HEK293 (cell line): ENCODE measurements around the gene CDH7.
A peak's percentile ranks its signal among the peaks of the same experiment; 100 is the strongest.

ENCODE experiments used
- FEZF1 ChIP-seq: fragments of 450-650 bp; formaldehyde crosslinking; IDR thresholded peaks from 2 replicates; pipeline ENCODE4 v1.5.1; 2016; ENCODE audit warnings: missing biosample characterization, missing genetic modification characterization
- REPIN1 ChIP-seq: fragments of 450-650 bp; formaldehyde crosslinking; IDR thresholded peaks from 2 replicates; pipeline ENCODE4 v1.5.1; 2017; ENCODE audit warnings: missing biosample characterization, missing genetic modification characterization, low read depth
- ZFHX2 ChIP-seq: fragments of 450-650 bp; formaldehyde crosslinking; conservative IDR thresholded peaks from 2 replicates; pipeline ENCODE4 v1.5.1; 2016; ENCODE audit warnings: missing biosample characterization, missing genetic modification characterization
- ZIC2 ChIP-seq: fragments of 450-650 bp; formaldehyde crosslinking; IDR thresholded peaks from 2 replicates; pipeline ENCODE4 v1.5.1; 2016; ENCODE audit warnings: missing biosample characterization, missing genetic modification characterization
- ZNF138 ChIP-seq: fragments of 450-650 bp; formaldehyde crosslinking; IDR thresholded peaks from 2 replicates; pipeline ENCODE4 v1.5.1; 2016; ENCODE audit warnings: missing biosample characterization, missing genetic modification characterization, borderline replicate concordance
- ZNF146 ChIP-seq: fragments of 450-650 bp; formaldehyde crosslinking; IDR thresholded peaks from 2 replicates; pipeline ENCODE4 v1.5.1; 2016; ENCODE audit warnings: missing biosample characterization, missing genetic modification characterization
- ZNF211 ChIP-seq: fragments of 450-650 bp; formaldehyde crosslinking; IDR thresholded peaks from 2 replicates; pipeline ENCODE4 v1.5.1; 2016; ENCODE audit warnings: low read depth, missing biosample characterization, missing genetic modification characterization
- ZNF274 ChIP-seq, 2 experiments: fragments of 200-500 bp in 1 of 2; fragments of 450-650 bp in 1 of 2; sonication (Bioruptor generic) in 1 of 2; formaldehyde crosslinking in 1 of 2; IDR thresholded peaks; 2 replicates each; pipeline versions ENCODE4 v1.5.1 to v1.6.1; 2014 to 2016; ENCODE audit warnings: borderline replicate concordance in 1 of 2, inconsistent platforms in 1 of 2, low read length in 1 of 2, missing biosample characterization in 1 of 2, missing genetic modification characterization in 1 of 2
- ZNF350 ChIP-seq: fragments of 450-650 bp; formaldehyde crosslinking; IDR thresholded peaks from 2 replicates; pipeline ENCODE4 v1.5.0; 2017; ENCODE audit warnings: missing biosample characterization, mild to moderate bottlenecking, missing genetic modification characterization
- ZNF354C ChIP-seq: fragments of 450-650 bp; formaldehyde crosslinking; IDR thresholded peaks from 2 replicates; pipeline ENCODE4 v1.5.1; 2016; ENCODE audit warnings: missing biosample characterization, missing genetic modification characterization, low read depth, borderline replicate concordance
- ZNF433 ChIP-seq: fragments of 450-650 bp; formaldehyde crosslinking; IDR thresholded peaks from 2 replicates; pipeline ENCODE4 v1.5.1; 2016; ENCODE audit warnings: missing biosample characterization, missing genetic modification characterization, low read depth
- ZNF501 ChIP-seq: fragments of 450-650 bp; formaldehyde crosslinking; IDR thresholded peaks from 2 replicates; pipeline ENCODE4 v1.5.1; 2016; ENCODE audit warnings: missing biosample characterization, missing genetic modification characterization
- ZNF530 ChIP-seq: fragments of 450-650 bp; formaldehyde crosslinking; IDR thresholded peaks from 2 replicates; pipeline ENCODE4 v1.5.1; 2016; ENCODE audit warnings: low read depth, missing biosample characterization, missing genetic modification characterization
- ZNF544 ChIP-seq: fragments of 450-650 bp; formaldehyde crosslinking; IDR thresholded peaks from 2 replicates; pipeline ENCODE4 v1.5.0; 2017; ENCODE audit warnings: missing biosample characterization, missing genetic modification characterization
- ZNF560 ChIP-seq: fragments of 450-650 bp; formaldehyde crosslinking; IDR thresholded peaks from 2 replicates; pipeline ENCODE4 v1.5.1; 2017; ENCODE audit warnings: missing biosample characterization, missing genetic modification characterization, borderline replicate concordance
- ZNF600 ChIP-seq: fragments of 450-650 bp; formaldehyde crosslinking; IDR thresholded peaks from 2 replicates; pipeline ENCODE4 v1.5.1; 2016; ENCODE audit warnings: missing biosample characterization, missing genetic modification characterization
- ZNF624 ChIP-seq: fragments of 450-650 bp; formaldehyde crosslinking; IDR thresholded peaks from 2 replicates; pipeline ENCODE4 v1.5.1; 2017; ENCODE audit warnings: missing biosample characterization, missing genetic modification characterization
- ZNF658 ChIP-seq: fragments of 450-650 bp; formaldehyde crosslinking; IDR thresholded peaks from 2 replicates; pipeline ENCODE4; 2016; ENCODE audit warnings: missing biosample characterization, missing genetic modification characterization
- ZNF701 ChIP-seq: fragments of 450-650 bp; formaldehyde crosslinking; IDR thresholded peaks from 2 replicates; pipeline ENCODE4 v1.5.1; 2016; ENCODE audit warnings: missing biosample characterization, missing genetic modification characterization
- ZNF837 ChIP-seq: fragments of 450-650 bp; formaldehyde crosslinking; IDR thresholded peaks from 2 replicates; pipeline ENCODE4 v1.5.1; 2016; ENCODE audit warnings: missing biosample characterization, missing genetic modification characterization
- TF ChIP-seq, protein P1 (sequence below): IDR thresholded peaks from 2 replicates; pipeline ENCODE4 v1.6.1; 2011; ENCODE audit warnings: mild to moderate bottlenecking, low read depth, low read length, borderline replicate concordance
- TF ChIP-seq, protein P2 (sequence below): fragments of 450-650 bp; formaldehyde crosslinking; IDR thresholded peaks from 2 replicates; pipeline ENCODE4; 2016; ENCODE audit warnings: missing biosample characterization, missing genetic modification characterization
- TF ChIP-seq, protein P3 (sequence below): fragments of 450-650 bp; formaldehyde crosslinking; IDR thresholded peaks from 2 replicates; pipeline ENCODE4 v1.5.1; 2016; ENCODE audit warnings: missing biosample characterization, missing genetic modification characterization, low read depth
- TF ChIP-seq, protein P4 (sequence below): fragments of 450-650 bp; formaldehyde crosslinking; IDR thresholded peaks from 2 replicates; pipeline ENCODE4 v1.5.1; 2016; ENCODE audit warnings: missing biosample characterization, missing genetic modification characterization
- TF ChIP-seq, protein P5 (sequence below): fragments of 450-650 bp; formaldehyde crosslinking; IDR thresholded peaks from 2 replicates; pipeline ENCODE4 v1.5.1; 2016; ENCODE audit warnings: missing biosample characterization, missing genetic modification characterization
- TF ChIP-seq, protein P6 (sequence below): fragments of 450-650 bp; formaldehyde crosslinking; IDR thresholded peaks from 2 replicates; pipeline ENCODE4 v1.5.1; 2017; ENCODE audit warnings: missing biosample characterization, missing genetic modification characterization

CDH7 gene

DNA sequence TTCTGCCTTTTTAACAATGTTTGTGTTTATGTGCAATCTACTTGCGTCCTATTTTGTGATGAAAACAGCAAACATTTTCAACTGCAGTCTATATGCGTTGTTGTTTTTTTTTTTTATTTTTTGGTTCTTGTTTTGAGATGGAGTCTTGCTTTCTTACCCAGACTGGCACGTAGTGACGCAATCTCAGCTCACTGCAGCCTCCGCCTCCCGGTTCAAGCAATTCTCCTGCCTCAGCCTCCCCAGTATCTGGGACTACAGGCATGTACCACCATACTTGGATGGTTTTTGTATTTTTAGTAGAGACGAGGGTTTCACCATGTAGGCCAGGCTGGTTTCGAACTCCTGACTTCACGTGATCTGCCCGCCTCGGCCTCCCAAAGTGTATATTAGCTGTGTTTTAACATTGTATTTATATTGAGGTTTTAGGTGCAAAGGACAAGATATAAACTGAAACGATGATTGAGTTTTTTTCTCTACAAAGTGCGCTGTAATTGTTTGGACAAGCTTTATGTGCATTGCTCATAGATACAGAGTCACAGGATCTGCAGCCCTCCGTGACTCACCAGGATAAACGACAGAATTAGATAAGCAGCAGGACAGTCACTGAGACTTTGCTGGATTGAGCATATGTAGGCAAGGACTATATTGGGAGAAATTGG lies 17.4 kb downstream of the CDH7 start (continued):
- TF ChIP-seq ZNF211 (tag by site-specific recombination) (no peak), ZNF701 (no peak), ZNF837 (tag by site-specific recombination) (no peak), ZNF350 (tag by site-specific recombination) (no peak), ZIC2 (tag by site-specific recombination) (no peak), REPIN1 (tag by site-specific recombination) (no peak), ZNF530 (tag by site-specific recombination) (no peak), ZNF560 (tag by site-specific recombination) (no peak), ZFHX2 (tag by site-specific recombination) (no peak), ZNF138 (tag by site-specific recombination) (no peak), FEZF1 (peak; percentile 79), ZNF274 (IDR thresholded peaks at IDR 0.05; ENCODE audit: low read length) (no peak), ZNF274 (tag by site-specific recombination; IDR thresholded peaks at IDR 0.05; ENCODE audit: borderline replicate concordance) (no peak), ZNF433 (no peak), ZNF658 (tag by site-specific recombination) (no peak), ZNF624 (no peak), ZNF600 (tag by site-specific recombination) (no peak), ZNF146 (tag by site-specific recombination) (no peak), ZNF354C (tag by site-specific recombination) (no peak), ZNF544 (tag by site-specific recombination) (no peak), ZNF501 (tag by site-specific recombination) (peak; percentile 60; the same call in 1 of the 2 replicates)
- TF ChIP-seq, protein P1, sequence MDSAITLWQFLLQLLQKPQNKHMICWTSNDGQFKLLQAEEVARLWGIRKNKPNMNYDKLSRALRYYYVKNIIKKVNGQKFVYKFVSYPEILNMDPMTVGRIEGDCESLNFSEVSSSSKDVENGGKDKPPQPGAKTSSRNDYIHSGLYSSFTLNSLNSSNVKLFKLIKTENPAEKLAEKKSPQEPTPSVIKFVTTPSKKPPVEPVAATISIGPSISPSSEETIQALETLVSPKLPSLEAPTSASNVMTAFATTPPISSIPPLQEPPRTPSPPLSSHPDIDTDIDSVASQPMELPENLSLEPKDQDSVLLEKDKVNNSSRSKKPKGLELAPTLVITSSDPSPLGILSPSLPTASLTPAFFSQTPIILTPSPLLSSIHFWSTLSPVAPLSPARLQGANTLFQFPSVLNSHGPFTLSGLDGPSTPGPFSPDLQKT: no peak
- TF ChIP-seq, protein P2, sequence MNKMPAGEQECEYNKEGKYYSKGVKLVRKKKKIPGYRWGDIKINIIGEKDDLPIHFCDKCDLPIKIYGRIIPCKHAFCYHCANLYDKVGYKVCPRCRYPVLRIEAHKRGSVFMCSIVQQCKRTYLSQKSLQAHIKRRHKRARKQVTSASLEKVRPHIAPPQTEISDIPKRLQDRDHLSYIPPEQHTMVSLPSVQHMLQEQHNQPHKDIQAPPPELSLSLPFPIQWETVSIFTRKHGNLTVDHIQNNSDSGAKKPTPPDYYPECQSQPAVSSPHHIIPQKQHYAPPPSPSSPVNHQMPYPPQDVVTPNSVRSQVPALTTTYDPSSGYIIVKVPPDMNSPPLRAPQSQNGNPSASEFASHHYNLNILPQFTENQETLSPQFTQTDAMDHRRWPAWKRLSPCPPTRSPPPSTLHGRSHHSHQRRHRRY (tag by site-specific recombination): no peak
- TF ChIP-seq, protein P3, sequence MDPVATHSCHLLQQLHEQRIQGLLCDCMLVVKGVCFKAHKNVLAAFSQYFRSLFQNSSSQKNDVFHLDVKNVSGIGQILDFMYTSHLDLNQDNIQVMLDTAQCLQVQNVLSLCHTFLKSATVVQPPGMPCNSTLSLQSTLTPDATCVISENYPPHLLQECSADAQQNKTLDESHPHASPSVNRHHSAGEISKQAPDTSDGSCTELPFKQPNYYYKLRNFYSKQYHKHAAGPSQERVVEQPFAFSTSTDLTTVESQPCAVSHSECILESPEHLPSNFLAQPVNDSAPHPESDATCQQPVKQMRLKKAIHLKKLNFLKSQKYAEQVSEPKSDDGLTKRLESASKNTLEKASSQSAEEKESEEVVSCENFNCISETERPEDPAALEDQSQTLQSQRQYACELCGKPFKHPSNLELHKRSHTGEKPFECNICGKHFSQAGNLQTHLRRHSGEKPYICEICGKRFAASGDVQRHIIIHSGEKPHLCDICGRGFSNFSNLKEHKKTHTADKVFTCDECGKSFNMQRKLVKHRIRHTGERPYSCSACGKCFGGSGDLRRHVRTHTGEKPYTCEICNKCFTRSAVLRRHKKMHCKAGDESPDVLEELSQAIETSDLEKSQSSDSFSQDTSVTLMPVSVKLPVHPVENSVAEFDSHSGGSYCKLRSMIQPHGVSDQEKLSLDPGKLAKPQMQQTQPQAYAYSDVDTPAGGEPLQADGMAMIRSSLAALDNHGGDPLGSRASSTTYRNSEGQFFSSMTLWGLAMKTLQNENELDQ (tag by site-specific recombination): no peak
- TF ChIP-seq, protein P4, sequence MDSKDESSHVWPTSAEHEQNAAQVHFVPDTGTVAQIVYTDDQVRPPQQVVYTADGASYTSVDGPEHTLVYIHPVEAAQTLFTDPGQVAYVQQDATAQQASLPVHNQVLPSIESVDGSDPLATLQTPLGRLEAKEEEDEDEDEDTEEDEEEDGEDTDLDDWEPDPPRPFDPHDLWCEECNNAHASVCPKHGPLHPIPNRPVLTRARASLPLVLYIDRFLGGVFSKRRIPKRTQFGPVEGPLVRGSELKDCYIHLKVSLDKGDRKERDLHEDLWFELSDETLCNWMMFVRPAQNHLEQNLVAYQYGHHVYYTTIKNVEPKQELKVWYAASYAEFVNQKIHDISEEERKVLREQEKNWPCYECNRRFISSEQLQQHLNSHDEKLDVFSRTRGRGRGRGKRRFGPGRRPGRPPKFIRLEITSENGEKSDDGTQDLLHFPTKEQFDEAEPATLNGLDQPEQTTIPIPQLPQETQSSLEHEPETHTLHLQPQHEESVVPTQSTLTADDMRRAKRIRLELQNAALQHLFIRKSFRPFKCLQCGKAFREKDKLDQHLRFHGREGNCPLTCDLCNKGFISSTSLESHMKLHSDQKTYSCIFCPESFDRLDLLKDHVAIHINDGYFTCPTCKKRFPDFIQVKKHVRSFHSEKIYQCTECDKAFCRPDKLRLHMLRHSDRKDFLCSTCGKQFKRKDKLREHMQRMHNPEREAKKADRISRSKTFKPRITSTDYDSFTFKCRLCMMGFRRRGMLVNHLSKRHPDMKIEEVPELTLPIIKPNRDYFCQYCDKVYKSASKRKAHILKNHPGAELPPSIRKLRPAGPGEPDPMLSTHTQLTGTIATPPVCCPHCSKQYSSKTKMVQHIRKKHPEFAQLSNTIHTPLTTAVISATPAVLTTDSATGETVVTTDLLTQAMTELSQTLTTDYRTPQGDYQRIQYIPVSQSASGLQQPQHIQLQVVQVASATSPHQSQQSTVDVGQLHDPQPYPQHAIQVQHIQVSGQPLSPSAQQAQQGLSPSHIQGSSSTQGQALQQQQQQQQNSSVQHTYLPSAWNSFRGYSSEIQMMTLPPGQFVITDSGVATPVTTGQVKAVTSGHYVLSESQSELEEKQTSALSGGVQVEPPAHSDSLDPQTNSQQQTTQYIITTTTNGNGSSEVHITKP (tag by site-specific recombination): peak; percentile 60
- TF ChIP-seq, protein P5, sequence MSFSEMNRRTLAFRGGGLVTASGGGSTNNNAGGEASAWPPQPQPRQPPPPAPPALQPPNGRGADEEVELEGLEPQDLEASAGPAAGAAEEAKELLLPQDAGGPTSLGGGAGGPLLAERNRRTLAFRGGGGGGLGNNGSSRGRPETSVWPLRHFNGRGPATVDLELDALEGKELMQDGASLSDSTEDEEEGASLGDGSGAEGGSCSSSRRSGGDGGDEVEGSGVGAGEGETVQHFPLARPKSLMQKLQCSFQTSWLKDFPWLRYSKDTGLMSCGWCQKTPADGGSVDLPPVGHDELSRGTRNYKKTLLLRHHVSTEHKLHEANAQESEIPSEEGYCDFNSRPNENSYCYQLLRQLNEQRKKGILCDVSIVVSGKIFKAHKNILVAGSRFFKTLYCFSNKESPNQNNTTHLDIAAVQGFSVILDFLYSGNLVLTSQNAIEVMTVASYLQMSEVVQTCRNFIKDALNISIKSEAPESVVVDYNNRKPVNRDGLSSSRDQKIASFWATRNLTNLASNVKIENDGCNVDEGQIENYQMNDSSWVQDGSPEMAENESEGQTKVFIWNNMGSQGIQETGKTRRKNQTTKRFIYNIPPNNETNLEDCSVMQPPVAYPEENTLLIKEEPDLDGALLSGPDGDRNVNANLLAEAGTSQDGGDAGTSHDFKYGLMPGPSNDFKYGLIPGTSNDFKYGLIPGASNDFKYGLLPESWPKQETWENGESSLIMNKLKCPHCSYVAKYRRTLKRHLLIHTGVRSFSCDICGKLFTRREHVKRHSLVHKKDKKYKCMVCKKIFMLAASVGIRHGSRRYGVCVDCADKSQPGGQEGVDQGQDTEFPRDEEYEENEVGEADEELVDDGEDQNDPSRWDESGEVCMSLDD: no peak
- TF ChIP-seq, protein P6, sequence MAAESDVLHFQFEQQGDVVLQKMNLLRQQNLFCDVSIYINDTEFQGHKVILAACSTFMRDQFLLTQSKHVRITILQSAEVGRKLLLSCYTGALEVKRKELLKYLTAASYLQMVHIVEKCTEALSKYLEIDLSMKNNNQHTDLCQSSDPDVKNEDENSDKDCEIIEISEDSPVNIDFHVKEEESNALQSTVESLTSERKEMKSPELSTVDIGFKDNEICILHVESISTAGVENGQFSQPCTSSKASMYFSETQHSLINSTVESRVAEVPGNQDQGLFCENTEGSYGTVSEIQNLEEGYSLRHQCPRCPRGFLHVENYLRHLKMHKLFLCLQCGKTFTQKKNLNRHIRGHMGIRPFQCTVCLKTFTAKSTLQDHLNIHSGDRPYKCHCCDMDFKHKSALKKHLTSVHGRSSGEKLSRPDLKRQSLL (tag by site-specific recombination): no peak
